A673 (cell line): ENCODE results near the gene MAP1S.

ENCODE experiments used
- EZH2 ChIP-seq: fragments of 200-600 bp; sonication (generic); IDR thresholded peaks from 2 replicates; pipeline ENCODE4 v1.6.1; 2017; ENCODE audit warnings: borderline replicate concordance, low read depth, mild to moderate bottlenecking, mixed read lengths, antibody characterized with exemption, low read length; ENCODE audit not compliant: poor library complexity, severe bottlenecking
- TF ChIP-seq, protein P1 (sequence below): fragments of 300-800, 200-600 bp; sonication (generic); conservative IDR thresholded peaks from 2 replicates; pipeline ENCODE4 v1.5.1; 2017; ENCODE audit warnings: low read depth, mild to moderate bottlenecking, antibody characterized with exemption, low read length, moderate library complexity, mixed read lengths

DNA sequence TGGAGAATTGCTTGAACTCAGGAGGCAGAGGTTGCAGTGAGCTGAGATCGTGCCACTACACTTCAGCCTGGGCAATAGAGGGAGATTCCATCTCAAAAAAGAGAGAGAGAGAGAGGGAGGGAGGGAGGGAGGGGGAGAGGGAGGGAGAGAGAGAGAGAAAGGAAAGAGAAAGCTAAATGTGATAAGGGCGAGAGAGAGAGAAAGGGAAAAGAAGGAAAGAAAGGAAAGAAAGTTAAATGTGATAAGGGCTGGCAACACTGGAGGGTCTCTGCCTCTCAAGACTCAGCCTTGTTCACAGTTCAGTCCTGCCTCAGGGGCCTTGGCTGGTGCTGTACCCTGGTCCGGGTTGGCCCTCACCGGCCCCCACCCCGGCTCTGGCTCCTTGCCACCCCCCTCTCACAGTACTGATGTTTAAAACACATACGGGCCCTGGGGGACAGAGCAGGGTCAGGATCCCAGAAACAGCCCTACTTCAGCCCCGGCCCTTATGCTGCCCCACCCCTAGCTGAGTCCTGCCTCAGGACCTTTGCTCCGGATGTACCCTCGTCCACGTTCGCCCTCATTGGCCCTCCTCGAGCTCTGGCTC lies 3.5 kb downstream of the MAP1S start:
- TF ChIP-seq, protein P1, sequence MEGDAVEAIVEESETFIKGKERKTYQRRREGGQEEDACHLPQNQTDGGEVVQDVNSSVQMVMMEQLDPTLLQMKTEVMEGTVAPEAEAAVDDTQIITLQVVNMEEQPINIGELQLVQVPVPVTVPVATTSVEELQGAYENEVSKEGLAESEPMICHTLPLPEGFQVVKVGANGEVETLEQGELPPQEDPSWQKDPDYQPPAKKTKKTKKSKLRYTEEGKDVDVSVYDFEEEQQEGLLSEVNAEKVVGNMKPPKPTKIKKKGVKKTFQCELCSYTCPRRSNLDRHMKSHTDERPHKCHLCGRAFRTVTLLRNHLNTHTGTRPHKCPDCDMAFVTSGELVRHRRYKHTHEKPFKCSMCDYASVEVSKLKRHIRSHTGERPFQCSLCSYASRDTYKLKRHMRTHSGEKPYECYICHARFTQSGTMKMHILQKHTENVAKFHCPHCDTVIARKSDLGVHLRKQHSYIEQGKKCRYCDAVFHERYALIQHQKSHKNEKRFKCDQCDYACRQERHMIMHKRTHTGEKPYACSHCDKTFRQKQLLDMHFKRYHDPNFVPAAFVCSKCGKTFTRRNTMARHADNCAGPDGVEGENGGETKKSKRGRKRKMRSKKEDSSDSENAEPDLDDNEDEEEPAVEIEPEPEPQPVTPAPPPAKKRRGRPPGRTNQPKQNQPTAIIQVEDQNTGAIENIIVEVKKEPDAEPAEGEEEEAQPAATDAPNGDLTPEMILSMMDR = no peak
- TF ChIP-seq EZH2 = no peak
